ENCODE measurements around the gene DMRT3.

GRCh38 chr9:950139-950538 lies 26.3 kb upstream of the DMRT3 start:
- TF ChIP-seq, protein P1, sequence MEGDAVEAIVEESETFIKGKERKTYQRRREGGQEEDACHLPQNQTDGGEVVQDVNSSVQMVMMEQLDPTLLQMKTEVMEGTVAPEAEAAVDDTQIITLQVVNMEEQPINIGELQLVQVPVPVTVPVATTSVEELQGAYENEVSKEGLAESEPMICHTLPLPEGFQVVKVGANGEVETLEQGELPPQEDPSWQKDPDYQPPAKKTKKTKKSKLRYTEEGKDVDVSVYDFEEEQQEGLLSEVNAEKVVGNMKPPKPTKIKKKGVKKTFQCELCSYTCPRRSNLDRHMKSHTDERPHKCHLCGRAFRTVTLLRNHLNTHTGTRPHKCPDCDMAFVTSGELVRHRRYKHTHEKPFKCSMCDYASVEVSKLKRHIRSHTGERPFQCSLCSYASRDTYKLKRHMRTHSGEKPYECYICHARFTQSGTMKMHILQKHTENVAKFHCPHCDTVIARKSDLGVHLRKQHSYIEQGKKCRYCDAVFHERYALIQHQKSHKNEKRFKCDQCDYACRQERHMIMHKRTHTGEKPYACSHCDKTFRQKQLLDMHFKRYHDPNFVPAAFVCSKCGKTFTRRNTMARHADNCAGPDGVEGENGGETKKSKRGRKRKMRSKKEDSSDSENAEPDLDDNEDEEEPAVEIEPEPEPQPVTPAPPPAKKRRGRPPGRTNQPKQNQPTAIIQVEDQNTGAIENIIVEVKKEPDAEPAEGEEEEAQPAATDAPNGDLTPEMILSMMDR (IDR thresholded peaks at IDR 0.05; ENCODE audit: insufficient read depth, low read length) = no peak
- TF ChIP-seq POLR2AphosphoS5 (IDR thresholded peaks at IDR 0.05; ENCODE audit: low read depth) = no peak
